CD4-positive, alpha-beta T cell (primary cell): Measurements from ENCODE around the gene PBX1. TPM values are rescaled to one million over a fixed set of nuclear protein-coding genes. Genes with fewer than 3 reads are reported as not detected.

Experiments used
- ATAC-seq: fragments of 200-7000 bp; cut with Tn5 transposase; one replicate; pipeline ENCODE4 v1.10.0; 2022; ENCODE audit warnings: mild to moderate bottlenecking; ENCODE audit not compliant: poor library complexity
- CTCF ChIA-PET: fragments of 350-600 bp; sonication (Branson Sonifier 250); formaldehyde crosslinking; loops from one replicate; lab custom pipeline; 2021; ENCODE audit warnings: antibody characterized with exemption, inconsistent platforms; lab: Charles Lee
- POLR2A ChIA-PET: fragments of 350-600 bp; sonication (Branson Sonifier 250); formaldehyde crosslinking; loops from one replicate; lab custom pipeline; 2021; ENCODE audit warnings: antibody characterized with exemption, inconsistent platforms; lab: Charles Lee
- DNase-seq, 14 experiments: peaks; one replicate each; pipeline ENCODE4 v3.0.0-alpha.2; 2013 to 2020; ENCODE audit warnings: mixed read lengths in 2 of 14
- H3K27ac ChIP-seq, 2 donors: one replicate each; pipeline versions ENCODE4 v1.5.1 to v1.7.0; 2013; ENCODE audit warnings: low read length in 2 of 2, low read depth in 1 of 2, mild to moderate bottlenecking in 1 of 2
- H3K27me3 ChIP-seq, 2 experiments: 1 replicate in 1 of 2; 2 replicates in 1 of 2; pipeline versions ENCODE4 v1.6.1 to v1.7.0; 2013; ENCODE audit warnings: low read length in 2 of 2, control low read depth in 1 of 2, mild to moderate bottlenecking in 1 of 2, moderate library complexity in 1 of 2; ENCODE audit not compliant: insufficient read depth in 2 of 2, control insufficient read depth in 1 of 2
- H3K36me3 ChIP-seq: one replicate; pipeline ENCODE4 v1.6.1; 2013; ENCODE audit warnings: low read length, control low read depth; ENCODE audit not compliant: insufficient read depth
- H3K4me1 ChIP-seq: one replicate; pipeline ENCODE4 v1.6.1; 2013; ENCODE audit warnings: low read length, control low read depth; ENCODE audit not compliant: insufficient read depth
- H3K4me3 ChIP-seq: one replicate; pipeline ENCODE4 v1.5.1; 2013; ENCODE audit warnings: mild to moderate bottlenecking, low read length, moderate library complexity
- H3K9me3 ChIP-seq, 2 experiments: 1 replicate in 1 of 2; 2 replicates in 1 of 2; pipeline versions ENCODE4 v1.6.1 to v1.7.0; 2013; ENCODE audit warnings: low read length in 2 of 2, mild to moderate bottlenecking in 2 of 2, control low read depth in 1 of 2, moderate library complexity in 1 of 2; ENCODE audit not compliant: control insufficient read depth in 1 of 2, insufficient read depth in 1 of 2
- H3K27ac Mint-ChIP-seq: one replicate; pipeline ENCODE4 v1.8.0; 2020; ENCODE audit warnings: mixed read lengths
- H3K27me3 Mint-ChIP-seq: one replicate; pipeline ENCODE4 v1.8.0; 2021; ENCODE audit warnings: mixed read lengths
- H3K36me3 Mint-ChIP-seq: one replicate; pipeline ENCODE4 v1.8.0; 2021; ENCODE audit warnings: low read depth, mixed read lengths
- H3K4me1 Mint-ChIP-seq: one replicate; pipeline ENCODE4 v1.8.0; 2021; ENCODE audit warnings: low read depth, mixed read lengths
- H3K4me3 Mint-ChIP-seq: one replicate; pipeline ENCODE4 v1.8.0; 2020; ENCODE audit warnings: mild to moderate bottlenecking, mixed read lengths
- H3K9me3 Mint-ChIP-seq: one replicate; pipeline ENCODE4 v1.8.0; 2020; ENCODE audit warnings: mixed read lengths
- CTCF ChIP-seq: fragments of 200-600 bp; IDR thresholded peaks from one replicate; pipeline ENCODE4 v1.8.0; 2022; ENCODE audit warnings: antibody characterized with exemption, mild to moderate bottlenecking
- intact Hi-C, 2 experiments: fragments of 100-400 bp; cut with DNase I in 1 of 2; cut with micrococcal nuclease in 1 of 2; formaldehyde crosslinking; loops; one replicate each; pipeline versions ENCODE4 v1.15.1 to v1.9.0; 2023 to 2025; cut with DNase I, micrococcal nuclease
- total RNA-seq, 174 experiments: library from RNA in 2 of 174; stranded (reverse) in 2 of 174; gene quantifications; one replicate each; pipeline ENCODE4 v1.2.3 and lab custom pipeline; 2021 to 2026

The PBX1 gene
- total RNA-seq, 2 experiments from 2014 or later, result 0.64 to 0.96 TPM

DNA sequence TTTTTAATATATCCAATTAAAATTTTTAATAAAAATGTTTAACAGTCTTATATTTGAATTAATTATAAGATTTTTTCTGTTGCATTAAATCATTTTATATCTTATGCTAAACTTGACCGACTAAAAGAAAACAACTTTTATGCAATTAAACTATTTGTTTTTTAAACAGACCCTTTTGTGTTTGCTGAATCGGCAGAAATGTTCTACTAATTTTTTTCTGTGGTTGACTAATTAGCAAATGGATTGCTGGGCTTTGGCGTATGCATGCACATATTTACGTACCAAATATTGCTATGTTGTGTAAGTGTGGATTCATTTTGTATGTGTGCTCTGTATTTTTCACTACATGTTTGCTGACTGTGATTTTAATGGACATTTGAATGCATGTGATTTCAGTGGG, 174.8 kb downstream of the PBX1 start:
- Mint-ChIP-seq H3K4me3 (no peak overlapping the region), H3K9me3 (no peaks in the 10 kb centered on the region), H3K27me3 (no peaks in the 10 kb centered on the region), H3K36me3 (no peaks in the 10 kb centered on the region), H3K4me1 (no peaks in the 10 kb centered on the region), H3K27ac (no peak overlapping the region)
- DNase-seq (no peak), ATAC-seq (no peak)
- TF ChIP-seq CTCF, result no peak
- no peaks in the 10 kb centered on the region for H3K4me1 ChIP-seq
- ChIA-PET CTCF (no interaction called here), POLR2A (no interaction called here)
- H3K27ac ChIP-seq, result no peak overlapping the region
- no peak overlapping the region for H3K4me3 ChIP-seq
- intact Hi-C loops, result no loop called here
- no peaks in the 10 kb centered on the region for H3K36me3 ChIP-seq
- no peaks in the 10 kb centered on the region for H3K27me3 ChIP-seq
- H3K9me3 ChIP-seq, result peaks cover 0 to 3% of the 10 kb centered on the region in 2 experiments

- no peak overlapping the region for H3K27ac ChIP-seq
- no peaks in the 10 kb centered on the region for H3K27me3 ChIP-seq
- H3K9me3 ChIP-seq, result peaks cover 0 to 3% of the 10 kb centered on the region in 2 experiments
- H3K9me3 Mint-ChIP-seq, result no peaks in the 10 kb centered on the region
- no peak overlapping the region for H3K27ac Mint-ChIP-seq
- intact Hi-C loops, result no loop called here
- H3K4me3 ChIP-seq, result no peak overlapping the region
- ChIA-PET POLR2A (no interaction called here), CTCF (no interaction called here)
- ATAC-seq, result no peak
- no peaks in the 10 kb centered on the region for H3K36me3 ChIP-seq
- H3K4me3 Mint-ChIP-seq, result no peak overlapping the region
- no peaks in the 10 kb centered on the region for H3K27me3 Mint-ChIP-seq
- H3K4me1 Mint-ChIP-seq, result no peaks in the 10 kb centered on the region
- H3K4me1 ChIP-seq, result no peaks in the 10 kb centered on the region
- no peaks in the 10 kb centered on the region for H3K36me3 Mint-ChIP-seq
- no peak for DNase-seq
- no peak for TF ChIP-seq CTCF
These were observed 176.5 kb downstream of the PBX1 start for GRCh38 chr1:164735315-164736052.

DNA sequence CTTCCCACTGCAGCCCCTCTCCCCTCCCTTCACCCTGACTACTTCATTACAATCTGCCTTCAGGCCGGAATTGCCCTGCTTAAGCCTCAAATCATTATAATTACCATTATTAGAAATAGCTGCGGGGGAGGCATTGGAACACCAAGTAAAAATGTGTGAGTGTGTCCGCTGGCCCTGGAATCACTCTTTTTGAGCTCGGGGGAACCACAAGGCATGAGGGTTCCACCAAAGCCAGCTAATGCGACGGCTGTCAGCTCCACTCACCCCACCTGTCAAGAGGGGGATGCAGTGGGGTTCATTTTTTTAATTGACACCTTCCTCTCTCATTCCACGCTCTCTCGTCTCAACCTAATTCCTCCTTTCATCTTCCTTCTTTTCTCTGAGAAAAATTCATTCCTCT, 177.2 kb downstream of the PBX1 start:
- ChIA-PET CTCF (no interaction called here), POLR2A (no interaction called here)
- H3K27me3 ChIP-seq, result no peaks in the 10 kb centered on the region
- H3K9me3 ChIP-seq, result peaks cover 0 to 3% of the 10 kb centered on the region in 2 experiments
- Mint-ChIP-seq H3K4me3 (no peak overlapping the region), H3K27ac (no peak overlapping the region), H3K9me3 (no peaks in the 10 kb centered on the region), H3K27me3 (no peaks in the 10 kb centered on the region), H3K36me3 (no peaks in the 10 kb centered on the region), H3K4me1 (no peaks in the 10 kb centered on the region)
- TF ChIP-seq CTCF, result no peak
- no peak overlapping the region for H3K27ac ChIP-seq
- H3K36me3 ChIP-seq, result no peaks in the 10 kb centered on the region
- H3K4me3 ChIP-seq, result no peak overlapping the region
- intact Hi-C loops, result no loop called here
- DNase-seq, result no peak
- H3K4me1 ChIP-seq, result no peaks in the 10 kb centered on the region
- ATAC-seq, result no peak
